Measurements from ENCODE around the gene PTPRQ.
"Not testable (repeated sequence)": the region's sequence is repeated elsewhere in the genome, so short reads cannot be mapped to it uniquely, and the experiment has no call there.

Gene PTPRQ

DNA sequence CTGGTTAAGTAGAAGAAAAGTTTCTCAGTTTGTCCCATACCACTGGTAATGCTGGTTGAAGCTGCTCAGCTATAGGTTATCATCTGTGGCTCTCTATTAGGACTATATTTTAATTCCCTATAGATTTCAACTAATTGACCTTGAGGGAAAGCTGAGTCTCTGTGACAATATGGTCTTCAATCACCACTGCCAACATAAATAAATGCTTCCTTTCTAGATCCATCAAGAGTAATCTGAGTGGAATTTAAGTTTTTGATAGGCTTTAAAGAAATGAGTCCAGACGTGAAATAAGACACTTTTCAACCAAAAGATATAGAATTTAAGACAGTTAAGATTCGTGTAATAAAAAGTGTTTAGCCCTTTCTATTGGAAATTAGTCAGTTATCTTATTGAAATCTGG lies 199.9 kb downstream of the PTPRQ start:
- no peak for DNase-seq (ENCODE audit: low spot score)

GRCh38 chr12:80648881-80649280 lies 204.8 kb downstream of the PTPRQ start:
- DNase-seq (ENCODE audit: low spot score) = no peak

DNA sequence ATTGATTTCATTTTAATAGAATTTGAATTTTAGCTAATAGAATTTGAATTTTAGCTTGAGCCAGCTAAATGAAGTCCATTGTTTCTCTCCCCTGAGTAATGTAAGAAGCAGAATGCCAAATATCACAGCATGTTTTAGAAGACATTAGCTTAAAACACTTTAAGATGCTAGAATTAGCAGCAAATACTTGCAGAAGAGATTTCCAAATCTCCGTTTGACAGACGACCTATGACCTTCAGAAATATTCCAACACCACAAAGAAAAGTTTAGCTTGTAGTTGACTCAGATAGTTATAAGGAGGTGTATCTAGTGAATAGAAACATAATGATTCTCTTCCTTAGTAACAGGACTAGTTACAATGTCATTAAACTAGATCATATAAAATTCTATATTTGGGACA lies 211.7 kb downstream of the PTPRQ start:
- no peak for DNase-seq (ENCODE audit: low spot score)

DNA sequence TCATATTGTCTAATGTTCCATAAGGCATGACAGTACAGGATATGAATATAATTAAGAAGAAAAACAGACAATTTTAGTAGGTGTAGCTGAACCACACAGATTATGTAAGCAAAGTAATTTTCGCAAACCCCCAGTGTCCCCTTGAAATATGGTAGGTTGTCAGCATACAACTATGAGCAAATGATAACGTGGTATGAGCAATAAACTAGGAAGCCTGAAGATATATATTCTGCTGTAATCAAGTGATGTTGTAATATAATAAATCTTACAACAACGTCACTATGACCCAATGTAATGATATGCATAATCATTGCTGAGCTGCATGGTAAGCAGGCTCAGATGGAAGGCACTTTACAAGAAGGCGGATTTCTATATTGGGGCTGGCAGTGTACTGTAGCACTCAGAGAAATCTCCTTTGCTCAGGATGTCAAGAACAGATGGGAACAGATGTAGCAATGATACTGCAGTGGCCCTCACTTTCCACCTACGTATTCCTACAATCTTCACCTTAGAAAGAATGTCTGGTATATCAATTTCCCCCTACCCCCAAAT lies 215.6 kb downstream of the PTPRQ start:
- no peak for DNase-seq (ENCODE audit: low spot score)

GRCh38 chr12:80662586-80662985 lies 218.6 kb downstream of the PTPRQ start:
- no peak for DNase-seq (ENCODE audit: low spot score)

DNA sequence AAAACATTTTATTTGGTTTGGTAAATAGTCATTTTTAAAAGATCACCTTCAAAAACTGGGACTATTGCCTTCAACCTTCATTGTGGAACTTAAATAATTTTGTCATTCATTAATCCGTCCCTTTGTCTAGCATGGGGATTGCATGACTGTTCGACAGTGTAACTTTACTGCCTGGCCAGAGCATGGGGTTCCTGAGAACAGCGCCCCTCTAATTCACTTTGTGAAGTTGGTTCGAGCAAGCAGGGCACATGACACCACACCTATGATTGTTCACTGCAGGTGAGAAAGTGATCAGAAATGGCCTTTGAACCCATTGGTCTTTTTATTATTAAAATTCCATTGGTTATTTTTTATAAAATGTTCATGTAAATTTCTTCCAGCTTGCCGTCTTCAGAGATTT lies 226.2 kb downstream of the PTPRQ start:
- DNase-seq (ENCODE audit: low spot score) = no peak

DNA sequence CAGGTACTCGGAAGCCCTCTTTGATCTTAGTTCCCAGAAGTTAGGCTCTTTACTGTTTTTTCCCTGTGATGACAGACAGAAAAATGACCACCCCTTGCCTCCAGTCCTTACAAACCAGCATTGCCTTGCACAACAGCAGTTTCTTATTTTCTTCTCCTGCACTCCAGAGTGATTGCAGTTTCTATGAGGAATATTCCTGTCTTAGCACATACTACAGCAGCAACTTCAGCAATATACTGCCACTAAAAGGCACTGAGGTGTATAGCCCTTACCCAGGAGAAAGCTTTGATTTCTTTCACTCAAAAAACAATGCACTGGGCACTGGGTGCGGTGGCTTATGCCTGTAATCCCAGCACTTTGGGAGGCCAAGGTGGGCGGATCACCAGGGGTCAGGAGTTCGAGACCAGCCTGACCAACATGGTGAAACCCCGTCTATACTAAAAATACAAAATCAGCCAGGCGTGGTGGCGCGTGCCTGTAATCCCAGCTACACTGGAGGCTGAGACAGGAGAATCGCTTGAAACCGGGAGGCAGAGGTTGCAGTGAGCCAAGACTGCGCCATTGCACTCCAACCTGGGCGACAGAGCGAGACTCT lies 232.1 kb downstream of the PTPRQ start:
- not testable (repeated sequence) for DNase-seq (ENCODE audit: low spot score)

- no peak for DNase-seq (ENCODE audit: low spot score)
Measured at GRCh38 chr12:80676856-80677255, 232.8 kb downstream of the PTPRQ start.

DNA sequence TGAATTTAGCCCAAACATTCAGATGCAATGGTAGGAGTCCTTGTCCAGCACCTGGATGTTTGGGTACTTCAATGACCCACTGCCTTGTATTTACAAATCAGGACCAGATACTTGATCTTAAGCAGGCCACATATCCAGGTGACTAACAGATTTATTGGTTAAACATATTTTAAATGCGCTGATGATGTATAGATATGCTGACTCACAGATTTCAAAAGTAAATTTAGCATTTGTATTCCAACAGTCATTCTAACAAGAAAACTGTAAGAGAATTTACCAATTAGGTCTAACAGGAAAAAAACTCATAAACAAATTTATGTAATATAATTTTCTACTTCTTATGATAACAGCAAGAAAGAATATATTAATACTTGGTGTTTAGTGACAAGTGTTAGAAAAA lies 234.0 kb downstream of the PTPRQ start:
- no peak for DNase-seq (ENCODE audit: low spot score)

- no peak for DNase-seq (ENCODE audit: low spot score)
Measured at GRCh38 chr12:80679346-80680131, 235.5 kb downstream of the PTPRQ start.

GRCh38 chr12:80681287-80681686 lies 237.3 kb downstream of the PTPRQ start:
- no peak for DNase-seq (ENCODE audit: low spot score)

GRCh38 chr12:80681786-80682185 lies 237.8 kb downstream of the PTPRQ start:
- DNase-seq (ENCODE audit: low spot score) = no peak

DNA sequence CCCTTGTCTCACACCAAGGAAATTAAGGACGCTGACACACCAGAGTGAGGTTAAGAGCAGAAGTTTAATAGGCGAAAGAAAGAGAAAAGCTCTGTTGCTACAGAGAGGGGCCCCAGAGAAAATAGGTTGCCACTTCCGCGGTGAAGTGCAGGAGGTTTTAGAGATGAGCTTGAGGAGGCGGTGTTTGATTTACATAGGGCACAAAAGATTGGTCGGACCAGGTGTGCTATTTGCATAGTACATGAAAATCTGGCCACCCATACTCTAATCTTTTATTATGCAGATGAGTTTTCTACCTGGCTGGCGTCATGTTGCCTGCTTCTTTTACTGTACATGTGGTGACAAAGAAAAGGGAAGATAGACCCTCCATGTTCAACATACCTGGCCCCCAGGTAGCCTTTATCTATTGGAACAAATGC lies 240.1 kb downstream of the PTPRQ start:
- DNase-seq (ENCODE audit: low spot score) = no peak

DNA sequence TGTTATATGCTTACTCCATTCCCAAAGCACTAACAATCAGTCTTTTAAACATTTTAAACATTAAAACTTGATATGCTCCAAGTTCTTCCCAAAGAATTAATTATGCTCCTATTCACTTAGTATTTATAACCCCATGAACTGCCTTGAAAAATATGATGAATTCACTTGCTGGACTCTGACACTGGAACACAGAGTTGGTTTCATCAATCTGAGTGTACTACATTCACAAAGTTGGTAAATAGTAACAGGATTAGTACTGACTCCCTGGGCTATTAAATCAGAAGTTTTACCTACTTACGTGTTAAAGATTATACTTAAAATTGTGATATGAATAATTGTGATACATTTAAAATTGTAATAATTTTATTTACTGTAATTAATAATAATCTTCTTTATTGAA lies 246.1 kb downstream of the PTPRQ start:
- no peak for DNase-seq (ENCODE audit: low spot score)

GRCh38 chr12:80690513-80690912 lies 246.5 kb downstream of the PTPRQ start:
- DNase-seq (ENCODE audit: low spot score) = no peak

DNA sequence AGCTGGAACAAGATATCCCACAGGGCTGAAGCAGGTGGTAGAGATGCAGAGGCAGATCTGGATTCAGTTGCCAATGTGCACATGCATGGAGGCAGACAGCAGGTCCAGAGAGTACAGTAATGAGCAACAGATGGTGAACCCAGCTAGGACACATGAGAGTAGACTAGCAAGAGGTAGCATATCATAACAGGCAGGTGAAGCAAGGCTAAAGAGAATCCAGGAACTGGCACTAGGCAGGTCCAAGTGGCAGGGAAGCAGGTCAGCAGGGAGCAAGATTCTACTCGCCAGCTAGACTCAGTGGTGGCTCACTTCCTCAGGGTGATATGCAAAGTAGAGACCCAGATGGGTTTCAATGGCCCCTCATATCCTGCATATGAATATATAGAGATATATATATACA lies 248.1 kb downstream of the PTPRQ start:
- DNase-seq (ENCODE audit: low spot score) = no peak

- DNase-seq (ENCODE audit: low spot score) = no peak
Measured at GRCh38 chr12:80697270-80697887, 253.3 kb downstream of the PTPRQ start.

- no peak for DNase-seq (ENCODE audit: low spot score)
Measured at GRCh38 chr12:80698256-80698655, 254.2 kb downstream of the PTPRQ start.

DNA sequence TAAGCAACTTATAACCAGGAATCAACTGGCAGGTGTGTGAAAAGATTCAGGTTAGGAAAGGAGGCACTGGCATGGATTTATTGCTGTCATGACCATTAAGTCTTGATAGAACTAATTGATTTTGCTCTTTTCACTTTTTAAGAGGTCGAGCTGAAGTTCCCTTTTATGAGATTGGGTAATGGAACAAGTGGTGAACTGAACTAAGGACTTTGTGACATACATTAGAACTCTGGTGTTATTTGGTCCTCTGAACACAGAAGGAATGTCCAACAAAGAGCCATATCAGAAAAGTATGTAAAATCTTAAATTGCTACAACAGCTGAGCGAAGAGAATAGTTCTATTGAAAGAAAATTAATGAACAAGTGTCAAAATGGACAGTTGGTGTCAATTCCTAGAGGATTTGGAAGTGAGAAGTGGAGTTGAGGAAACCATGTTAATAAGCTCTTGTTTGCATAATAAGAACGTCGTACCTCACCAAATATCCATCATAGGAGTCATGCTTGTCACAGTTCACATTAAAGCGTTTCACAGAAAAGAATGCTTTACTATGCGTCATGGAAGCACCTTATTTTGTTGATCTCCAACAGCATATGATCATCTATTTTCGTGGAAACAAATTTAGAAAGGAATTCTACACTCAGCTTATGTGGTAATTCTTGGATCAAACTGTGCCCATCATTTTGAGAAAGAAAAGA lies 255.0 kb downstream of the PTPRQ start:
- DNase-seq (ENCODE audit: low spot score) = no peak

GRCh38 chr12:80700327-80700726 lies 256.3 kb downstream of the PTPRQ start:
- DNase-seq (ENCODE audit: low spot score) = no peak

GRCh38 chr12:80701388-80701787 lies 257.4 kb downstream of the PTPRQ start:
- no peak for DNase-seq (ENCODE audit: low spot score)

Data from germinal center (tissue), 1 donor.